DND-41 (cell line): ENCODE results near the gene SMURF2.

ENCODE experiments used
- EZH2 ChIP-seq: IDR thresholded peaks from 3 replicates; pipeline ENCODE4 v1.6.1; 2012; ENCODE audit warnings: borderline replicate concordance, low read depth, mild to moderate bottlenecking, moderate library complexity, low read length, inconsistent platforms; ENCODE audit not compliant: severe bottlenecking
- TF ChIP-seq, protein P1 (sequence below): IDR thresholded peaks from 2 replicates; pipeline ENCODE4 v1.5.1; 2012; ENCODE audit warnings: borderline replicate concordance, low read length, moderate library complexity, mild to moderate bottlenecking; ENCODE audit not compliant: poor library complexity, severe bottlenecking; ENCODE audit errors: extremely low read depth

DNA sequence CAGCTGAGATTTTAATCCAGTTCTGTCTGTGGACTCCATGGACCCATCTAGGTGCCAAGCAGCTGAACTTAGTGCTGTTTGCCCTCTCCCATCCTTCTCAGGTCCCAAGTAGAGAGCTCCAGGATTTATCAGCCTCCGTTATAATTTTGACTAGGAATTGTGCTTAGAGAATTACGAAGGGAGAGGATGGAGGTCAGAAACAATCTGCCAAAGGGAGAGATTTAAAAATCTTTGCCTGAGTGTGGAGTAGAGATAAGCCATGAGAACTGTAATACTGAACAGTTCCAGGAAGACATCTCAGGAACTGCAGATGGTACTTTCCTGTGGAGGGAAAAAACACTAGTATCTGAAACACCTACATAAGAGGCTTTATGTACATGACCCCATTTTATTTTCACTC lies 128.3 kb downstream of the SMURF2 start:
- TF ChIP-seq, protein P1, sequence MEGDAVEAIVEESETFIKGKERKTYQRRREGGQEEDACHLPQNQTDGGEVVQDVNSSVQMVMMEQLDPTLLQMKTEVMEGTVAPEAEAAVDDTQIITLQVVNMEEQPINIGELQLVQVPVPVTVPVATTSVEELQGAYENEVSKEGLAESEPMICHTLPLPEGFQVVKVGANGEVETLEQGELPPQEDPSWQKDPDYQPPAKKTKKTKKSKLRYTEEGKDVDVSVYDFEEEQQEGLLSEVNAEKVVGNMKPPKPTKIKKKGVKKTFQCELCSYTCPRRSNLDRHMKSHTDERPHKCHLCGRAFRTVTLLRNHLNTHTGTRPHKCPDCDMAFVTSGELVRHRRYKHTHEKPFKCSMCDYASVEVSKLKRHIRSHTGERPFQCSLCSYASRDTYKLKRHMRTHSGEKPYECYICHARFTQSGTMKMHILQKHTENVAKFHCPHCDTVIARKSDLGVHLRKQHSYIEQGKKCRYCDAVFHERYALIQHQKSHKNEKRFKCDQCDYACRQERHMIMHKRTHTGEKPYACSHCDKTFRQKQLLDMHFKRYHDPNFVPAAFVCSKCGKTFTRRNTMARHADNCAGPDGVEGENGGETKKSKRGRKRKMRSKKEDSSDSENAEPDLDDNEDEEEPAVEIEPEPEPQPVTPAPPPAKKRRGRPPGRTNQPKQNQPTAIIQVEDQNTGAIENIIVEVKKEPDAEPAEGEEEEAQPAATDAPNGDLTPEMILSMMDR: no peak
- no peak for TF ChIP-seq EZH2
